Dermis microvascular lymphatic vessel endothelial cell (primary cell): ENCODE data around the gene EIF5A. TPM values are rescaled to one million over a fixed set of nuclear protein-coding genes. Genes with fewer than 3 reads are reported as not detected.

Source experiments
- DNase-seq, 2 donors: peaks; one replicate each; pipeline versions ENCODE4 v3.0.0 to v3.0.0-alpha.2; 2010; ENCODE audit warnings: low read depth in 2 of 2
- total RNA-seq: library from RNA; depleted of rRNA; stranded (reverse); fragments of >200 nt; gene quantifications from 2 replicates; pipeline ENCODE4 v1.2.1, GENCODE V29; 2014

Gene EIF5A
- total RNA-seq, 1 donor from 2014 or later, result 622 TPM

DNA sequence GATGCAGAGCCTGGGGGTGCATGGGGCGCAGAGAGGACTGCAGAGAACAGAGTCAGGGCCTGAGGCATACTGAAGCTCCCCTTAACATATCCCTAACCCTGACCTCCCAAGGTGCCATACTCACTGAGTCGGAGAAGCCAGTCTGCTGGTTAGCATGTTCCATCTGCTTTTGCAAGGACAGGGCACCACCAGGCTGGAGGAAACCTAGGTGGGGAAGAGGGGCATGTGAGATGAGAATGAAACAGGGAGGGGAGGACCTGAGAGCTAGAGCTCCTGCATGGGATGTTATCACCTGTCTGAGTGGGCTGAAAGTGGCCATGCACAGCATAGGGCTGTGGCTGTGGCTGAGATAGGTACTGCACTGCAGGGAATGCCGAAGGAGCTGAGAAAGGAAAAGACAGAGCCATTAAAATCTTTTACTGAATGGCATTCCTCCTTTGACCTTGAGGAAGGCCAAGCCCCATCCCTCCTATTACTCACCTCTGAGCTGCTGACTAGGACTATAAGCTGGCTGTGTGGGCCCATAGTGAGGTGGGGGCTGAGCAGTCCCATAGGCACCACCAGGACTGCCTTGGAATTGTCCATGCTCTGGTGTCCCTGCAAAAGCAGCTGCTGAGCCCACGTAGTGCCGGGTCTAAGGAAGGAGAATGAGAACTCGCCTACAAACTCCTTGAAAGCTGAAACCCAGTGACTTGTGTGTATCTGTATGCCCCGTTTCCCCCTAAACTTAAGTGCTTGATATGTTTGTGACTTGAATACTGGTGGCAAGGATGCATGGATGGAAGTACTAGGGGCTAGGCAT, 5.9 kb downstream of the EIF5A start:
- no peak for DNase-seq

GRCh38 chr17:7313890-7314718, 6.7 kb downstream of the EIF5A start:
- no peak for DNase-seq

- peak; percentile 54 to 88 for DNase-seq
Measured at GRCh38 chr17:7314719-7315569, 7.5 kb downstream of the EIF5A start, which contains the start of gene GPS2. Gene GPS2 (minus strand): TSS chr17:7315360. CDS start chr17:7315052, 308 bp downstream.

DNA sequence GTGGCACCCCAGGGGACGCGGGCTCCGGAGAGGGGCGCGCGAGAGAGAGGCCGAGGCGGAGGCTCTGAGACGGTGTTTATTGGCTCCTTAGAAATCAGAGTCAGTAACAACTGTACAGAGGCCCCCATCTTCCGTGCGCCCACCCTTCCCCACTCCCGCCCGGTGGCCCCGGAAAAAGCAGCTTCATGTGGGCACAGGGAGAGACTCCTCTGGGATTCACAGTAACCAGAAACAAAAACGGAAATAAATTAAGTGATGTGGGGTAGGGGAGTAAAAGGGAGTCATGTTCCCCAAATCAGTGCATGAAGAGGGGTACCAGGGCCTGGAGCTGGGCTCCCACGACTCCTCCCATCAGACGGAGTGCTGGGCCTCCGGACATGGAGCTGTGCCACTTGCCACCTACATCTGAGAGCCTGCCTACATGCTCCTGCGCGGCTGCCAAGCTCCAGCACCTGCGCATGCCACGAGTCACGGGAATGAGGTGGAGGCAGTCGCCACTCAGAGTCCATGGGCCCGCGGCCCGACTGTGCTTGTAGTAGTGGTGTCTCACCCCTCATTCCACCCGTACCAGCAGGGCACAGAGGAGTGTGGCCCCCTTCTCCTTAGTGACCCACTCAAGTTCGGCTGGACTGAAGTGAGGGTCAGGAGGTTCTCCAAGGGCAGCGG, 8.3 kb downstream of the EIF5A start:
- no peak for DNase-seq

DNA sequence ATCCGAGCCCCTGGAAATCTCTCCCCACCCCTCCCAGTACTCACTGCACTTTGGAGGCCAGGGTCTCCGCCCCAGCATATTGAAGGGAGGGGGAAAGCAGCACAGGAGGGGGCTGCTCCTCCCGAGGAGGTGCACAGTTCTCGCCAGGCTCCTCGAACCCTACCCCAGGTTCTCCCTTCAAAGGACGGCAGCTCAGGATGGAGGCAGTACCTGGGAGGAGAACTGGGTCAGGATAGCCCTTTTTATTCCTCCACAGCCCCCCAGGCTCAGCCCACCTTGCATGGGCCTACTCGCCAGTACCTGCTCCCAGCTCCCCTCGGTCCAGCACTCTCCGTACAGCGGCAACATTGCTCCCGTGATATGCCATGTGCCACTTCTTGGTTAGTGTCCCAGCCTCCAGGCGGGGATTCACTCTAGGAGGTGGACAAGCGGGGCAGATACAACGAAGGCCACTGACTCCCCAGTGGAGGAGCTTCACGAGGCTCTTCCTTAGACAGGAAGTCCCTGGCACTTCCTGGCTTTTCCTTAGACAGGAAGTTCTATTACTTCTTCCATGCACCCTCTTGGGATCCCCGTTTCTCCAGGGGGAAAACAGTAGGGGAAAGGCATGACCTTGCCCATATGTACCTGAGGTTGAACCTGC, 9.9 kb downstream of the EIF5A start:
- no peak for DNase-seq

DNA sequence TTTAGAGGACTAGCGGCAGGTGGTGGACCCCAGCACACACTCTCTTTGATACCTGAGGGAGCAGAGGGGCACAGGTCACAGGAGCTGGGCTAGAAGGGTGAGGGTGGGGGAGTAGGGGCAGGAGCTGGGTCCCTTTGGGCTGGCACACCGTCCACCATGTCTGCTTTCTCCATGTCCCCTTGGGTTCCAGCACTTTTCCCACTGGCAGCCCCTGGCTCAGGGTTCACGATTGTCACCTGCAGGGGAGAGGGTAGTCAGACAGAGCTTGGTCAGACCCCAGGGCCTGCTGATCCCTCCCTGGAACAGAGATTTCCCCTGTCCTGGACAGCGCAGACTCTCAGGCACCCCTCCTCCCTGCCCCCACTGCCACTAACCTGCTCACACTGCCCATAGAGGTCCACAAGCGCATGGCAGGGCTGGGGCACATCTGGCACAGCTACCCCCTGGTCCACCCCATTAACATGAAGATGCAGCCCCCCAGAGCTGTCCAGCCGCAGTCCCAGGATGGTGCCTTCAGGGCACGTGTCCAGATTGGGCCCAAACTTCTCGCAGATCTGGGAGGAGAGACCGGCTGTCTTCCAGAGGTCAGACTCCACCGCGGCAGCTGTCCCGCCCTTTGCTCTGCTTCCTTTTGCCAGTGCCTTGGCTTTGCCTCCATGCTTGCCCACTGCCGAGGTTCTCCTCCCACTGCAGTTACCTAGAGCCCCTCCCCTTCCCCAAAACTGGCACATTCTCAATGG, 10.9 kb downstream of the EIF5A start:
- no peak for DNase-seq

GRCh38 chr17:7321466-7321865, 14.0 kb downstream of the EIF5A start:
- DNase-seq, result no peak

DNA sequence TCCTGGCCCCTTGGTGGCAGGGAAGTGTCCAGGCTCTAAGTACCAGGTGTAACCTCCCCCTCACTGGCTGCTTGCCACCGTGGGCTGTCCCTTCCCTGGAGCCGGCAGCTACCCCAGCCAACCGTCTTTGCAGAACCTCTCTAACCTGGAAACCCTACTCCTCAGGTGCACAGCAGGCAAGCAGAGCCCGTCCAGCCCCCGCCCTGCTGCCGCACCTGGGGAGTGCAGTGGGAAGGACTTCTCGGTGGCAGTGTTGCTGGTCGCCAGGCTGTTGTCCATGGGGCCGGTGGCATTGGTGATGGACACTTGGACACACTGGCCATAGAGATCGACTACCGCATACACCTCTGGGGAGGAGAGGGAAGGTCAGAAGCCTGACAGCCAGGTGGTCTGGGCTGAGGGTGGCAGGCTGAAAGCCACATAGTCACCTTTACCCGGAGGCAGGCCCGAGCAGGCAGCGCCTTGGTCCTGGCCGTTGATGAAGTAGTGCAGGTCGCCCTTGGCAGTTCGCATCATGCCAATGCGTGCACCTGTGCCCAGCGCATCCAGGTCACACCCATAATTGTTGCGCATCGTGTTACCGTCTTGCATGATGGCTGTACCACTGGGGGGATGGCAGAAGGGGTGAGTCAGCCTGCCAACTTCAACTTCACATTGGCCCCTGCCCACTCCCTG, 15.2 kb downstream of the EIF5A start:
- DNase-seq, result no peak

DNA sequence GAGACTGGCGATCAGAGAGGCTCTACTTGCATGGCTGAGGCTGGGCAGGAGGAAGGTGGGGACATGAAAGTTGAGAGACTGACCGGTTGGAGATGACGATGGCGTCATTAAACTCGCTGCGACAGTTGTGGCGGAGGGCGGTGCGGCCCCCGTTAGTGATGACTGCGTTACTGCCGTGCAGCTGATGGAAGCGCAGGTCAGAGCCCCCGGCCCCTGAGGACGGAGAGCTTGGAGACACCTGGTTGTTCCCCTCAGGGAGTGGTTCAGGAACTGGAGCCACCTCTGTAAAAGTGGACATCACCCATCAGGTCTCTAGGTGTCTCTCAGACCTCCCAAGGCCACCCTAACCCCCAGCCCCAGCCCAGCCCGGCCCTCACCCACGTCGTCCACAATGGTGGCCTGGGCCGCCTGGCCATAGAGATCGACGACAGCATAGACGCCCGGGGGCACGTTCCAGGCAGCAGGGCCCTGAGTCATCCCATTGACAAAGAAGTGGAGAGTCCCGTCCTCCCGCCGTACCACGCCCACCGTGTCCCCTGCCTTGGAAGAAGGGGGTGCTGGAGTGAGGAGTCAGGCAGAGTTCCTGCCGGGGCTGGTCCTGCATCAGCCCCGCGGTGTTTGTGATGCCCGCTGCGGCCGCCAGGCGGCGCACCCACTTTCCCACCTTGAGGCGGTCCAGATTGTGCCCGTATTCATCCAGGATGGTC, 16.5 kb downstream of the EIF5A start:
- DNase-seq, result peak in 1 of 2 donors; percentile 41

- DNase-seq, result no peak
Measured at GRCh38 chr17:7324438-7324779, 17.0 kb downstream of the EIF5A start.

GRCh38 chr17:7325031-7325528, 17.7 kb downstream of the EIF5A start:
- no peak for DNase-seq

GRCh38 chr17:7326186-7326585, 18.8 kb downstream of the EIF5A start:
- DNase-seq, result no peak

GRCh38 chr17:7327056-7327455, 19.6 kb downstream of the EIF5A start:
- no peak for DNase-seq

- DNase-seq, result no peak
Measured at GRCh38 chr17:7327501-7327900, 20.1 kb downstream of the EIF5A start.

DNA sequence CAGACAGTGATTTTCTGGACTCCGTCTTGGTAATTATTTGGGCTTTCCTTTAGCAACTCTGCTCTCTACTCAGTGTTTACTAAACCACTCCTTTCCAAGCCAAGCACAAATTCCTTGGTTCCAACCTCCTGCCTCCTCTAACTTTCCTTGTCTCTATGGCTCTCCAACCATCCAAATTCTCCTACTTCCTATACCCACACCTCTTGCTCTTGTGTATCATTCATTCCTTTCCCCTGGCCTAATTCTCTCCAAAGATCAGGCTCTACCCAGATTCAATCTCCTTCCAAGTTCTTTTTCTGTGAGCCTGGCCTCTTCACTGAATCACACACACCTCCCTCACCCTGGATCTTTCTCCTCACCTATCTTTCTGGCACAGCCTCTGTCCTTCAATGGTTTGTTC, 20.6 kb downstream of the EIF5A start:
- no peak for DNase-seq

DNA sequence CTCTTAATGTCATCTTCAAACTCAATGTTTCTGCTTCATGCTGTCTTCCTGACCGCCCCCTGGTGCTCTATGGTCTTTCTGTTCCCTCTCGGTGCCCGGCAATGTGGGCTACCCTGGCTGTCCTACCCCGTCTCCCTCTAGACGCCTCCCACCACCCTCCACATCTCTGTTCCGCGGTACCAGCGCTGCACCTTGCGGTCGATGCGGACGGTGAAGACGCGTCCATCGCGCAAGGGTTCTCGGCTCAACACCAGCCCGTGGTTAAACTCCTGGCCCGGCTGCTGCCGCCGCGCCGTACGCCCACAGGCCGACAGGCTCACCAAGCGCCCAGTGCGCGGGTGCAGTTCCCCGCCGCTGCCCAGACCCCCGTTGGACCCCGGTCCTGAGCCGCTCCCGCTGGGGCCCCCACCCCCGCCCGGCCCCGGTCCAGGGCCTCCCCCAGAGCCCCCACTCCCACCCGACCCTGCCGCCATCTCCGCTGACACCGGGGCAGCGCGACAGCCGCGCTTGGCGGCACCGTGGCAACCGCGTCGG, 21.5 kb downstream of the EIF5A start, which contains the start of gene NEURL4:
Gene NEURL4, minus strand, starts transcription at position 496 of the 534 bp plus-strand sequence. Its CDS starts 23 bp downstream, at position 473.
- DNase-seq, result no peak

DNA sequence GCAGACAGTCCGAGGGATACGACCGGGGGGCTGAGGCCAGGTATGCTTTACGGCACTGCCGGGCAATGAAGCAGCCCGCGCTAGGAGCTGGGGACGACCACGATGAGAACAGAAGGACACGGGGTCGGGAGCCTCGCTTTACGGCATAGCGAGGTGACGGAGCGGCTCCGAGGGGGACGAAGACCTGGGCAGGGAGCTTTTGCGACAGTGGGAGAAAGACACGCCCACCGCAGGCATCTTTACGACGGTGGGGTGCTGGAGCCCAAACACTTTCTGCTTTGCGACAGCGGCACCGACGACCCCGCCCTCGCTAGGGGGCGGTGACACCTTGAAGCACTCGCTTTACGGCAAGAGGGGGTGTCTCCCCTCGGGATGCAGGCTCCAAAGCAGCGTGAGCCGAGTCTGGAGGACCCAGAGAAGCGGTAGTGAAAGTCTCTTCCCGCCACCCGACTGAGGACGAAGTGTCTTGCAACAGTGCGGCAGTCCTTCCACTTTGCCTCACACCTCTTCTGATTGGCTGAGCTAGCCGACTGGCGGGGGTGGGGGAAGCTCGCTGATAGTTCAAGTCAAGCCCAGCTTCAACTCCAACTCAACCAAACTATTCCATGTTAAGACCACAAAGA, 22.1 kb downstream of the EIF5A start:
- peak; percentile 98 to 99 for DNase-seq
